Tibial artery (tissue), 4 donors: ENCODE data around the gene TTC39B.

ENCODE experiments used
- DNase-seq, 2 donors: peaks; one replicate each; pipeline ENCODE4 v3.0.0-alpha.2; 2019
- H3K27ac ChIP-seq, 2 donors: fragments of 200-600 bp; sonication (generic) in 1 of 2; 1 replicate in 1 of 2; 2 replicates in 1 of 2; pipeline ENCODE4 v1.5.1; 2018 to 2019; ENCODE audit warnings: mild to moderate bottlenecking in 1 of 2
- H3K27me3 ChIP-seq, 2 donors: fragments of 200-600 bp; sonication (generic) in 1 of 2; one replicate each; pipeline versions ENCODE4 v1.5.1 to v1.6.0; 2016 to 2019
- H3K36me3 ChIP-seq, 3 donors: fragments of 200-600 bp; sonication (generic) in 2 of 3; one replicate each; pipeline ENCODE4 v1.5.1; 2016 to 2019; ENCODE audit warnings: mild to moderate bottlenecking in 2 of 3
- H3K4me1 ChIP-seq, 4 donors: fragments of 200-600 bp; sonication (generic) in 2 of 4; 1 replicate in 3 of 4; 2 replicates in 1 of 4; pipeline ENCODE4 v1.5.1; 2016 to 2019
- H3K4me3 ChIP-seq, 2 donors: fragments of 200-600 bp; sonication (generic) in 1 of 2; 1 replicate in 1 of 2; 2 replicates in 1 of 2; pipeline ENCODE4 v1.5.1; 2018 to 2019; ENCODE audit warnings: mild to moderate bottlenecking in 2 of 2
- H3K9me3 ChIP-seq, 3 donors: fragments of 200-600 bp; sonication (generic) in 1 of 3; one replicate each; pipeline ENCODE4 v1.5.1; 2016 to 2019
- CTCF ChIP-seq, 2 experiments: fragments of 200-600 bp in 1 of 2; fragments of 450-650 bp in 1 of 2; IDR thresholded peaks; one replicate each; pipeline ENCODE4 v1.5.1; 2017 to 2019; ENCODE audit warnings: antibody characterized with exemption in 2 of 2, mild to moderate bottlenecking in 1 of 2, moderate library complexity in 1 of 2
- intact Hi-C: fragments of 100-400 bp; cut with DNase I; formaldehyde crosslinking; loops from one replicate; pipeline ENCODE4 v1.15.0; 2023; ENCODE audit warnings: low total_unique reads

TTC39B gene

GRCh38 chr9:15349892-15350761, 43.1 kb upstream of the TTC39B start:
- no peaks in the 10 kb centered on the region for H3K9me3 ChIP-seq
- no peak for DNase-seq
- no peaks in the 10 kb centered on the region for H3K4me1 ChIP-seq
- H3K36me3 ChIP-seq, result no peaks in the 10 kb centered on the region
- intact Hi-C loops, result no loop called here
- no peak overlapping the region for H3K4me3 ChIP-seq
- no peaks in the 10 kb centered on the region for H3K27me3 ChIP-seq
- H3K27ac ChIP-seq, result no peak overlapping the region
- TF ChIP-seq CTCF (IDR thresholded peaks at IDR 0.05), result no peak

- Histone ChIP-seq H3K27me3 (no peaks in the 10 kb centered on the region), H3K9me3 (no peaks in the 10 kb centered on the region), H3K4me3 (no peak overlapping the region), H3K4me1 (no peaks in the 10 kb centered on the region), H3K27ac (no peak overlapping the region), H3K36me3 (no peaks in the 10 kb centered on the region)
- DNase-seq, result no peak
- TF ChIP-seq CTCF (IDR thresholded peaks at IDR 0.05), result no peak
- intact Hi-C loops, result no loop called here
These were observed 39.8 kb upstream of the TTC39B start for GRCh38 chr9:15346837-15347236.

GRCh38 chr9:15344191-15344590, 37.2 kb upstream of the TTC39B start:
- H3K27ac ChIP-seq, result no peak overlapping the region
- no peaks in the 10 kb centered on the region for H3K9me3 ChIP-seq
- H3K4me3 ChIP-seq, result no peak overlapping the region
- TF ChIP-seq CTCF (IDR thresholded peaks at IDR 0.05), result no peak
- DNase-seq, result no peak
- no peaks in the 10 kb centered on the region for H3K36me3 ChIP-seq
- no peaks in the 10 kb centered on the region for H3K4me1 ChIP-seq
- H3K27me3 ChIP-seq, result no peaks in the 10 kb centered on the region
- intact Hi-C loops, result no loop called here

GRCh38 chr9:15333376-15333881, 26.4 kb upstream of the TTC39B start:
- Histone ChIP-seq H3K4me1 (no peaks in the 10 kb centered on the region), H3K27ac (no peak overlapping the region), H3K4me3 (no peak overlapping the region), H3K36me3 (no peaks in the 10 kb centered on the region), H3K9me3 (no peaks in the 10 kb centered on the region), H3K27me3 (no peaks in the 10 kb centered on the region)
- no peak for DNase-seq
- TF ChIP-seq CTCF (IDR thresholded peaks at IDR 0.05), result no peak
- intact Hi-C loops, result no loop called here

GRCh38 chr9:15332939-15333338, 25.9 kb upstream of the TTC39B start:
- no peaks in the 10 kb centered on the region for H3K27me3 ChIP-seq
- H3K4me3 ChIP-seq, result no peak overlapping the region
- no peaks in the 10 kb centered on the region for H3K9me3 ChIP-seq
- no peak overlapping the region for H3K27ac ChIP-seq
- H3K4me1 ChIP-seq, result no peaks in the 10 kb centered on the region
- DNase-seq, result no peak
- no peaks in the 10 kb centered on the region for H3K36me3 ChIP-seq
- intact Hi-C loops, result no loop called here
- no peak for TF ChIP-seq CTCF (IDR thresholded peaks at IDR 0.05)
